Caco-2 (cell line): ENCODE results near the gene ARHGAP18. TPM values are rescaled to one million over a fixed set of nuclear protein-coding genes. Genes with fewer than 3 reads are reported as not detected.

ENCODE experiments used
- BruUV-seq: library from RNA; stranded (reverse); fragments of 400-500 nt; replicated peaks from 2 replicates; lab custom pipeline; 2021; lab: Mats Ljungman, UMichigan
- CTCF ChIA-PET: fragments of 300-600 bp; sonication (Branson Sonifier 250); formaldehyde crosslinking; loops from one replicate; lab custom pipeline; 2022; ENCODE audit warnings: antibody characterized with exemption; lab: Charles Lee
- POLR2A ChIA-PET: fragments of 300-600 bp; sonication (Branson Sonifier 250); formaldehyde crosslinking; loops from one replicate; lab custom pipeline; 2022; ENCODE audit warnings: antibody characterized with exemption; lab: Charles Lee
- DNase-seq, 2 experiments: peaks; one replicate each; pipeline versions ENCODE4 v3.0.0 to v3.0.0-alpha.2; 2020 to 2022
- H3K27me3 ChIP-seq: replicated peaks from 2 replicates; pipeline ENCODE4 v1.6.0; 2011; ENCODE audit warnings: low read length; ENCODE audit not compliant: control insufficient read depth, insufficient read depth
- H3K36me3 ChIP-seq: 2 replicates; pipeline ENCODE4 v1.5.1; 2011; ENCODE audit warnings: low read length; ENCODE audit not compliant: control insufficient read depth, insufficient read depth
- H3K4me1 ChIP-seq: fragments of 250-450 bp; sonication (Bioruptor Pico); 2 replicates; pipeline ENCODE4 v1.5.1; 2020; ENCODE audit warnings: mild to moderate bottlenecking
- H3K4me3 ChIP-seq: 2 replicates; pipeline ENCODE4 v1.5.1; 2011; ENCODE audit warnings: low read depth, mild to moderate bottlenecking, control low read depth, low read length
- H3K9me3 ChIP-seq: fragments of 250-450 bp; sonication (Bioruptor Pico); 2 replicates; pipeline ENCODE4 v1.5.1; 2020; ENCODE audit warnings: mild to moderate bottlenecking, moderate library complexity
- H3K27ac Mint-ChIP-seq: one replicate; pipeline ENCODE4 v1.8.0; 2022; ENCODE audit warnings: mixed read lengths; ENCODE audit not compliant: unreplicated experiment
- H3K27me3 Mint-ChIP-seq: one replicate; pipeline ENCODE4 v1.8.0; 2022; ENCODE audit warnings: mixed read lengths; ENCODE audit not compliant: insufficient read depth, unreplicated experiment
- H3K36me3 Mint-ChIP-seq: one replicate; pipeline ENCODE4 v1.8.0; 2022; ENCODE audit warnings: mild to moderate bottlenecking, mixed read lengths; ENCODE audit not compliant: insufficient read depth, unreplicated experiment
- H3K4me1 Mint-ChIP-seq: one replicate; pipeline ENCODE4 v1.8.0; 2022; ENCODE audit warnings: low read depth, mixed read lengths; ENCODE audit not compliant: unreplicated experiment
- H3K4me3 Mint-ChIP-seq: one replicate; pipeline ENCODE4 v1.8.0; 2022; ENCODE audit warnings: mild to moderate bottlenecking, moderate library complexity, mixed read lengths; ENCODE audit not compliant: unreplicated experiment
- H3K9me3 Mint-ChIP-seq: one replicate; pipeline ENCODE4 v1.8.0; 2022; ENCODE audit warnings: mixed read lengths; ENCODE audit not compliant: unreplicated experiment
- CTCF ChIP-seq, 2 experiments: fragments of 200-600 bp in 1 of 2; IDR thresholded peaks; 1 replicate in 1 of 2; 2 replicates in 1 of 2; pipeline versions ENCODE4 v1.5.1 to v1.8.0; 2011 to 2022; ENCODE audit warnings: antibody characterized with exemption in 1 of 2, control low read depth in 1 of 2, inconsistent platforms in 1 of 2, low read depth in 1 of 2, low read length in 1 of 2, mild to moderate bottlenecking in 1 of 2, moderate library complexity in 1 of 2; ENCODE audit not compliant: insufficient read depth in 1 of 2, severe bottlenecking in 1 of 2, unreplicated experiment in 1 of 2
- intact Hi-C: fragments of 100-400 bp; cut with micrococcal nuclease; formaldehyde crosslinking; loops from one replicate; pipeline ENCODE4 v1.10.0; 2022; ENCODE audit not compliant: unreplicated experiment
- total RNA-seq: library from RNA; stranded (reverse); gene quantifications from 2 replicates; pipeline ENCODE4 v1.2.3, GENCODE V29; 2022

ARHGAP18 gene
- total RNA-seq, 1 experiment from 2014 or later, result 15.0 TPM

GRCh38 chr6:129596522-129596921, 113.5 kb downstream of the ARHGAP18 start:
- Mint-ChIP-seq H3K27me3 (no peaks in the 10 kb centered on the region), H3K27ac (no peak overlapping the region), H3K4me1 (no peaks in the 10 kb centered on the region), H3K9me3 (no peaks in the 10 kb centered on the region), H3K36me3 (no peaks in the 10 kb centered on the region), H3K4me3 (no peak overlapping the region)
- ChIA-PET CTCF (interaction anchor here (0.6 to 1.5 kb wide), 3 partner anchors 113 to 153 kb away, joined by 3 to 5 read pairs (median 3); partner anchors contain the start of gene ARHGAP18), POLR2A (no interaction called here)
- intact Hi-C loops, result no loop called here
- Histone ChIP-seq H3K4me1 (peaks cover 12% of the 10 kb centered on the region), H3K36me3 (peaks cover 2% of the 10 kb centered on the region; the same call in 1 of the 2 replicates), H3K27me3 (no peaks in the 10 kb centered on the region), H3K9me3 (no peaks in the 10 kb centered on the region), H3K4me3 (no peak overlapping the region)
- no TSS peak for BruUV-seq
- TF ChIP-seq CTCF (IDR thresholded peaks at IDR 0.05; ENCODE audit: insufficient read depth in 1 of 2, low read depth in 1 of 2, low read length in 1 of 2, severe bottlenecking in 1 of 2, unreplicated experiment in 1 of 2), result no peak
- no peak for DNase-seq

- no peaks in the 10 kb centered on the region for H3K27me3 Mint-ChIP-seq
- Histone ChIP-seq H3K27me3 (no peaks in the 10 kb centered on the region), H3K36me3 (peaks cover 1% of the 10 kb centered on the region; the same call in 1 of the 2 replicates), H3K9me3 (no peaks in the 10 kb centered on the region), H3K4me3 (no peak overlapping the region), H3K4me1 (peaks cover 12% of the 10 kb centered on the region)
- H3K36me3 Mint-ChIP-seq, result no peaks in the 10 kb centered on the region
- peak in 1 of 2 experiments; percentile 13 for DNase-seq
- CTCF ChIA-PET, result no interaction called here
- H3K4me1 Mint-ChIP-seq, result no peaks in the 10 kb centered on the region
- BruUV-seq, result no TSS peak
- H3K4me3 Mint-ChIP-seq, result no peak overlapping the region
- TF ChIP-seq CTCF (IDR thresholded peaks at IDR 0.05; ENCODE audit: insufficient read depth in 1 of 2, low read depth in 1 of 2, low read length in 1 of 2, severe bottlenecking in 1 of 2, unreplicated experiment in 1 of 2), result no peak
- no peak overlapping the region for H3K27ac Mint-ChIP-seq
- POLR2A ChIA-PET, result no interaction called here
- intact Hi-C loops, result no loop called here
- H3K9me3 Mint-ChIP-seq, result no peaks in the 10 kb centered on the region
These were observed 116.8 kb downstream of the ARHGAP18 start for GRCh38 chr6:129593233-129593564.

- no peak overlapping the region for H3K4me3 ChIP-seq
- Mint-ChIP-seq H3K4me1 (no peaks in the 10 kb centered on the region), H3K9me3 (no peaks in the 10 kb centered on the region), H3K27ac (no peak overlapping the region), H3K4me3 (no peak overlapping the region), H3K36me3 (no peaks in the 10 kb centered on the region), H3K27me3 (no peaks in the 10 kb centered on the region)
- no TSS peak for BruUV-seq
- H3K27me3 ChIP-seq, result no peaks in the 10 kb centered on the region
- peaks cover 1% of the 10 kb centered on the region; the same call in 1 of the 2 replicates for H3K36me3 ChIP-seq
- CTCF ChIA-PET, result no interaction called here
- no peak for TF ChIP-seq CTCF (IDR thresholded peaks at IDR 0.05; ENCODE audit: insufficient read depth in 1 of 2, low read depth in 1 of 2, low read length in 1 of 2, severe bottlenecking in 1 of 2, unreplicated experiment in 1 of 2)
- peaks cover 12% of the 10 kb centered on the region for H3K4me1 ChIP-seq
- POLR2A ChIA-PET, result no interaction called here
- no peak for DNase-seq
- H3K9me3 ChIP-seq, result no peaks in the 10 kb centered on the region
- intact Hi-C loops, result no loop called here
These were observed 117.3 kb downstream of the ARHGAP18 start for GRCh38 chr6:129592516-129593232.
